Tibial artery (tissue), 4 donors: ENCODE data around the gene INTS14.

Experiments used
- DNase-seq, 2 donors: peaks; one replicate each; pipeline ENCODE4 v3.0.0-alpha.2; 2019
- H3K27ac ChIP-seq, 2 donors: fragments of 200-600 bp; sonication (generic) in 1 of 2; 1 replicate in 1 of 2; 2 replicates in 1 of 2; pipeline ENCODE4 v1.5.1; 2018 to 2019; ENCODE audit warnings: mild to moderate bottlenecking in 1 of 2
- H3K27me3 ChIP-seq, 2 donors: fragments of 200-600 bp; sonication (generic) in 1 of 2; one replicate each; pipeline versions ENCODE4 v1.5.1 to v1.6.0; 2016 to 2019
- H3K36me3 ChIP-seq, 3 donors: fragments of 200-600 bp; sonication (generic) in 2 of 3; one replicate each; pipeline ENCODE4 v1.5.1; 2016 to 2019; ENCODE audit warnings: mild to moderate bottlenecking in 2 of 3
- H3K4me1 ChIP-seq, 4 donors: fragments of 200-600 bp; sonication (generic) in 2 of 4; 1 replicate in 3 of 4; 2 replicates in 1 of 4; pipeline ENCODE4 v1.5.1; 2016 to 2019
- H3K4me3 ChIP-seq, 2 donors: fragments of 200-600 bp; sonication (generic) in 1 of 2; 1 replicate in 1 of 2; 2 replicates in 1 of 2; pipeline ENCODE4 v1.5.1; 2018 to 2019; ENCODE audit warnings: mild to moderate bottlenecking in 2 of 2
- H3K9me3 ChIP-seq, 3 donors: fragments of 200-600 bp; sonication (generic) in 1 of 3; one replicate each; pipeline ENCODE4 v1.5.1; 2016 to 2019
- intact Hi-C: fragments of 100-400 bp; cut with DNase I; formaldehyde crosslinking; loops from one replicate; pipeline ENCODE4 v1.15.0; 2023; ENCODE audit warnings: low total_unique reads
- TF ChIP-seq, protein P1 (sequence below), 2 experiments: fragments of 200-600 bp in 1 of 2; fragments of 450-650 bp in 1 of 2; IDR thresholded peaks; one replicate each; pipeline ENCODE4 v1.5.1; 2017 to 2019; ENCODE audit warnings: antibody characterized with exemption in 2 of 2, mild to moderate bottlenecking in 1 of 2, moderate library complexity in 1 of 2

Gene INTS14

DNA sequence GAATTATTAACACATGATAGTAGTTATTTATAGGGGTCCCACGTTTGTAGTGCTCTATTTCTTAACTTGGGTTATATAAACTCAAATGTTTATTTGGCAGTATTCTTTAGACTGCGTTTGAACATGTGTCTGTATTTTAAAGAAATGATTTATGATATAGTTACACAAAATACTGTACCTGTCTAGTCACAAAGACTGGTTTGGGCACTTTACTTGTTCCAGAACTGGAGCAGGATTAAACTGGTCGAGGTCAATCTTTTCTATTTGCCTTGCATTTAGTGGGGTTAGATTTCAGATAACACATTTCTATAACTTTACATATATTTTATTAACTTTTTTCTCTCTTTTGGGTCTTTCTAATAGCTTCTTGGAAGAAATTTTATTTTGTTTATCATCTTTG lies 41.2 kb downstream of the INTS14 start:
- H3K4me1 ChIP-seq = no peaks in the 10 kb centered on the region
- H3K4me3 ChIP-seq = no peak overlapping the region
- H3K27ac ChIP-seq = no peak overlapping the region
- intact Hi-C loops = no loop called here
- H3K27me3 ChIP-seq = no peaks in the 10 kb centered on the region
- no peak for DNase-seq
- peaks cover 45 to 83% (median 62%) of the 10 kb centered on the region in 3 donors for H3K36me3 ChIP-seq
- no peaks in the 10 kb centered on the region for H3K9me3 ChIP-seq
- TF ChIP-seq, protein P1, sequence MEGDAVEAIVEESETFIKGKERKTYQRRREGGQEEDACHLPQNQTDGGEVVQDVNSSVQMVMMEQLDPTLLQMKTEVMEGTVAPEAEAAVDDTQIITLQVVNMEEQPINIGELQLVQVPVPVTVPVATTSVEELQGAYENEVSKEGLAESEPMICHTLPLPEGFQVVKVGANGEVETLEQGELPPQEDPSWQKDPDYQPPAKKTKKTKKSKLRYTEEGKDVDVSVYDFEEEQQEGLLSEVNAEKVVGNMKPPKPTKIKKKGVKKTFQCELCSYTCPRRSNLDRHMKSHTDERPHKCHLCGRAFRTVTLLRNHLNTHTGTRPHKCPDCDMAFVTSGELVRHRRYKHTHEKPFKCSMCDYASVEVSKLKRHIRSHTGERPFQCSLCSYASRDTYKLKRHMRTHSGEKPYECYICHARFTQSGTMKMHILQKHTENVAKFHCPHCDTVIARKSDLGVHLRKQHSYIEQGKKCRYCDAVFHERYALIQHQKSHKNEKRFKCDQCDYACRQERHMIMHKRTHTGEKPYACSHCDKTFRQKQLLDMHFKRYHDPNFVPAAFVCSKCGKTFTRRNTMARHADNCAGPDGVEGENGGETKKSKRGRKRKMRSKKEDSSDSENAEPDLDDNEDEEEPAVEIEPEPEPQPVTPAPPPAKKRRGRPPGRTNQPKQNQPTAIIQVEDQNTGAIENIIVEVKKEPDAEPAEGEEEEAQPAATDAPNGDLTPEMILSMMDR (IDR thresholded peaks at IDR 0.05) = no peak

DNA sequence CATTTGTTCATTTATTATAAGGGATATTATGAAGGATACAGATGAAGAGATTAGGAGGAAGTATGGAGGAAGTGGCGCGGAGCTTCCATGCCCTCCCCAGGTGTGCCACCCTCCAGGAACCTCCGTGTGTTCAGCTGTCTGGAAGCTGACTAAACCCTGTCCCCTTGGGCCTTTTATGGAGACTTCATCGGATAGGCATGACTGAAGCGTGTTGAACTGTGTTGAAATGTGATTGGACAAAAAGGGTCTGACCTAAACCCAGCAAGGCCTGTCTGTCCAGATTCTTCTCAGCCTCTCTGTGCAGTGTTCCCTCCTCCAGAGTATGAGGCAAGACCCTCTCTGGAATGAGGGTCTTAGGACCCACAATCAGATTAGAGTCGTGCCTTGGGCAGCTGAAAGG lies 49.0 kb downstream of the INTS14 start:
- no peak overlapping the region for H3K27ac ChIP-seq
- intact Hi-C loops = no loop called here
- H3K4me3 ChIP-seq = no peak overlapping the region
- no peak for DNase-seq
- TF ChIP-seq, protein P1 (IDR thresholded peaks at IDR 0.05) = no peak
- H3K36me3 ChIP-seq = peaks cover 38 to 73% (median 40%) of the 10 kb centered on the region in 3 donors
- no peaks in the 10 kb centered on the region for H3K9me3 ChIP-seq
- no peaks in the 10 kb centered on the region for H3K27me3 ChIP-seq
- no peaks in the 10 kb centered on the region for H3K4me1 ChIP-seq

DNA sequence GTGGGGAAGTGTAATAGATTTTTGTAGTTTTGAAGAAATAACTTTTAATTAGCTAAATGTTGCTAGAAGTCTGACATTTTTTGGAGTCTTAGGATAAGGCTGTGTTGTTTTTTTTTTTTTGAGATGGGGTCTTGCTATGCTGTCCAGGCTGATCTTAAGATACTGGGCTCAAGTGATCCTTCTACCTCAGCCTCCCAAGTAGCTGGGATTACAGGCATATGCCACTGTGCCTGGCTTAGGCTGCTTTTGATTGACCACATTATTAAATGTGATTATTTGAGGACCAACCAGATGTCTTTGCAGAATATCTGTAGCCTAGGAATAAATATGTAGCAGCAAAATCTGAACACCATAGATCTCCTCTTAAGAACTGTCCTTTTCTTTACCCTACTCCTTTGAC lies 51.0 kb downstream of the INTS14 start:
- Histone ChIP-seq H3K9me3 (no peaks in the 10 kb centered on the region), H3K4me1 (no peaks in the 10 kb centered on the region), H3K27me3 (no peaks in the 10 kb centered on the region), H3K36me3 (peaks cover 33 to 72% (median 52%) of the 10 kb centered on the region in 3 donors), H3K27ac (no peak overlapping the region), H3K4me3 (no peak overlapping the region)
- intact Hi-C loops = no loop called here
- DNase-seq = no peak
- TF ChIP-seq, protein P1 (IDR thresholded peaks at IDR 0.05) = no peak

DNA sequence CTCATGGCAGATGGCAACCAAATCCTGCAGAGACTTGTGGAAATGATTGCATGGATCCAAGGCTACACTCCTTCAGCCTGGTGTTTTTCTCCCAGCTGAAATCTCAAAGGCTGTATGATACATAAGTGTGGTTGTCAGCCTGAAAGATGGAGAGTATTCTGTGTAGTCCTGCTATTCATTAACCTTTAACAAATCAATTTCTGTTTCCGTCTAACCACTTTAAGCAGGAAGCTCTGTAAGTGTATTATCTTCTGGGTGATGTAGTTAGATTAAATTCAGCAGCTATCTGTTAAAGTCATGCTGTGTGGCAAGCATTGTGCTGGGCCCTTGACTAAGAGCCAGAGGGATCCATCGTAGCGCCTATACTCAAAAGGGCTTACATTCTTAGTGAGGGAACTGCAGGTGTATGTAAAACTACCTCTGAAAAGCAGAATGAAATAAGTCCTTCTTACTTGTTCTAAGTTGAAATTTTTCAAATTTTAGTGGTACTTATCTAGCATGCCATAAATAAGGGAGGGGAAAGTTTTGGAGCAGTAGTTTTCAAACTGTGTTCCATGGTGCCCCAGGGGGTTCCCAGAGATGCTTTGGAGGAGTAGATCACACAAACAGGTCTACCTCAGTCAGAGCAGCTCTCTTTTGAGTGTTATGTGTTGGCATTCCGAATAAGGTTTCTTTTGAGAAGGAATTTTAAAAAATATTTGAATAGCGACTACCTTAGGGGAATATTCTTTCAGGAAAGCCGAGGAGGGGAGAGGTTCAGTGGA lies 51.8 kb downstream of the INTS14 start:
- H3K36me3 ChIP-seq = peaks cover 26 to 65% (median 48%) of the 10 kb centered on the region in 3 donors

DNA sequence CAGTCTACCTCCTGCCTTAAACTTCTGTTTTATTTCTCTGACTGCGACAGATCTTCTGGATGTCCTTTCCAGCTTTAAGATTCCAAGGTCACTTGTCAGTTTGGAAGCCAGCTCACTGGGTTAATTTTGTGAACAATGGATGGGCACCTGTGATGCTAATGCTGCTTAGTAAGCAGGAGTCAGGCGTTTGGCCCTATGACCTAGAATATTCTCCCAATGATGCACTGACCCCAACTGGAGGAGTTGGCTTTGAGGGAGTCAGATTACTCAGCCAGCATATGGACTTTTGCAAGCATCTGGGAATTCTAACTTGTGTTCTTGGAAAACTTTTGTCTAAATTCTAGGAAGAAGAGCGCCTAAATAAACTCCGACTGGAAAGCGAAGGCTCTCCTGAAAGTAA lies 52.6 kb downstream of the INTS14 start:
- Histone ChIP-seq H3K36me3 (peaks cover 18 to 61% (median 40%) of the 10 kb centered on the region in 3 donors), H3K27ac (no peak overlapping the region), H3K9me3 (no peaks in the 10 kb centered on the region), H3K4me1 (no peaks in the 10 kb centered on the region), H3K4me3 (no peak overlapping the region), H3K27me3 (no peaks in the 10 kb centered on the region)
- DNase-seq = no peak
- intact Hi-C loops = no loop called here
- TF ChIP-seq, protein P1 (IDR thresholded peaks at IDR 0.05) = no peak

More for the DNA sequence above, 51.8 kb downstream of the INTS14 start:
- TF ChIP-seq, protein P1 (IDR thresholded peaks at IDR 0.05) = no peak
- no peaks in the 10 kb centered on the region for H3K9me3 ChIP-seq
- no peak overlapping the region for H3K4me3 ChIP-seq
- intact Hi-C loops = no loop called here
- no peak overlapping the region for H3K27ac ChIP-seq
- no peaks in the 10 kb centered on the region for H3K4me1 ChIP-seq
- no peaks in the 10 kb centered on the region for H3K27me3 ChIP-seq
- DNase-seq = no peak
